GM18519 (cell line): Measurements from ENCODE around the gene NSUN2.

ENCODE experiments used
- ATAC-seq: cut with Tn5 transposase; IDR thresholded peaks from one replicate; pipeline ENCODE4 v1.9.1; 2021; ENCODE audit warnings: mild to moderate bottlenecking, moderate library complexity; ENCODE audit not compliant: unreplicated experiment, low FRiP score

Gene NSUN2

DNA sequence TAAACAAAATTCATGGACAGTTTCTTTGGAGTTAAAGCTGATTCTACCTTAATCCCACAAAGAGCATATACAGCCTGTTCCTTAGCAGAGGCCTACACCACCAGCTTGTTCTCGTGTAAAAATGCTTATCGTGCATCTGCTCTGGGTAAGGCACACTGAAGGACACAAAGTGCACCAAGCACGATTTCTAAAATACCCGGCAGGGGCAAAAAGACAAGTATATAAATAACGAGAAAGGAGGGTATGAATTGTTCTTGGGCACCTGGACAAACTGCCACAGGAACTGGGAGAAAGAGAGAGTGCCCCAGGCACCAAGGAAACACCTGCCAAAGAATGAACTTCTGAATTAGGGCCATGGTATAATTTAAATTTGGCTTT is 25.3 kb downstream of the NSUN2 start:
- no peak for ATAC-seq

DNA sequence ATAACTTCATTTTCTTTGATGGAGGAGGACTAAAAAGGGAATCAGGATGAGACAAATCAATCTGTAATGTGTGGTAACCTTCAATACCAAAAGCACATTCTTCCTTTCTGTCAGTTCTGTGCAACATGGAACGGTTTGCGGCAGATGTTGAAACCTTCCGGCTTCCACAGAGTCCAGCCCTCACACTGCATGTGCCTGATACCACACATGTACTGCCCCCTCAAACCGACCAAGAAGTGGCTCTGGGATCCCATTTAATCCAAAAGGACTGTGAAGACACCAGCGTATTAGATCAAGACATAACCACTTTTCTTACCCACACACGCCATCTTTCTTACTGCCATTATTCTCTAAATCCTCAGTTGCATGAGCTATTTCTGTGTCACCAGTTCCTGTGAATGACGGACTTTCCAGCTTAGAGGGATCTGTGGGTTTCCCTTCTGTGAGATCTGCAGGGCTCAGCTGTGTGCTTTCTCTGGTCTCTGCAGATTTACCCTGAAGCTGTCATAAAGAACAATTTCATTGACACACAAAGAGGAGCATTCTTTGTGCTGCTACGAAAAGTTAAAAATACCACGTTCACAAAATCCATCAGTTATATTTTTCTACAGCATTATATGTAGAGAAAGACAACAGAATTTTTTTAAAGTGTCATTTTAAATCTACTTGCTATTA is 25.8 kb downstream of the NSUN2 start:
- ATAC-seq: no peak

DNA sequence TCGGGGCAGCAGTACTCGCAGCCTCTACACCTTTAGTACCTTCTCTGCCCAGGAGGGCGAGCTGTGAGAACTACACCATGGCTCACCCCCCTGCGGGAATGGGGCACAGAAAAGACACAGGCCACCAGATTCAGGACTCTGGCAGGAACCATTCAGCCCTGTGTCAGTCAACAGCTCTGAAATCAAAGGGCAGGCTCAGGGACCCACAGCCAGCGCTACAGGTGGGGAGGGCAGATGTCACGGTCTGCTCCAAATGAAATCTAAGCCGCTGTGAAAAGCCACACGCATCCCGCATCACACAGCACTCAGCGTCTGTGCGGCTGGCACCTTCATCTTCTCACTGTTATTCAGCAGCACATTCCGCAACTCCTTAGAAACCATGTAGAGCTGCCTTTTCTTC is 27.9 kb downstream of the NSUN2 start:
- ATAC-seq: no peak

DNA sequence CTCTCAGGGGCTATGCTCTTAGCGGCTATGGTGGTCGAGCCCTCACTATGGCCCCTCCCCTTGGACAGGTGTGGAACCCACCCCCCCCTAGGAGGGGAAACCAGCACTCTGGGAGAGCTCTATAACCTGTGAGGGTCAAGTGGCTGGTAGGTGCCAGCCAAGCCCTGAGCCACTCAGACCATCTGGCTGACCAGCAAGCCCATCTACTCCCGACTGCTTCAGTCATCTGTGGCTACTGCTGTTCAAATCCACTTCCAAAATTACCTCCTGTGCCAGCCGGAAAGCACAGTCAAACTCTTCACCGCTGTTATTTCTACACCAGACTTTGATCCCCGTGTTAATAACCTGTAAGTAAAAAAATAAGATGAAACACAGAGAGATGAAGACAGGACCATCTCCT is 28.5 kb downstream of the NSUN2 start:
- no peak for ATAC-seq

DNA sequence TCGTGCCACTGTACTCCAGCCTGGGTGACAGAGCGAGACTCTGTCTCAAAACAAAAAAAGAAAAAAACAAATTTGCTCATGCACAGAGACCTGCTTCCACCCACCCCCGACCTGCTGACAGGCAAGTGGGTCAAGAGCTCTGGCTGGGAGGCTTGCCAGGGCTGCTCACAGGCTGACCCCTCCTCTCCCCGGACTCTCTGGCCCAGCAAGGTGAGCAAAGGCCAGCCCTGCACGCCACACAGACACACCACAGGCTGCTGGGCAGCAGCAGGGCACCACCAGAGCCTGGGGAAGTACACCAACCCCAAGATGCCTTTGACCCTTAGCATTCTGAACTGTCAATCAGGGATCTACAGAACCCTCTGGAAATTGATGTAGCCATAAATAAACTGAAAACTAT is 29.2 kb downstream of the NSUN2 start:
- ATAC-seq: no peak

DNA sequence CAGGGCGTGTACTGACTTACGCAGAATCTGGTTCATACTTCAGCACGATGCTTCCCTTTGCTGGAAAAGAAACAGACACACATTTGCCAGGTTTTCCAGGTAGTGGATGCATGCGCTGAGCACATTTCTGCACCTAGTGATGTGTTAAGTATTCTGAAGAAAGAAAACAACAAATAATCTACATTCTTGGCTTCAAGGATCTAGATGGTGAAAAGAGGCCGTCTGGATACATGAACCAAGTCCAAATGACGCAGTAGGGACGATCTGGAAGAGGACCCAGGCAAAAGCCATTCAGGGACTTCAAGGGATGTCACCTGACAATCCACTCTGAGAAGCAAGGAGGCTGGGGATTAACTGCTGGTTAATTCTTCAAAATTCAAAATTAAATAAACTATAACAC is 30.4 kb downstream of the NSUN2 start:
- ATAC-seq: no peak

DNA sequence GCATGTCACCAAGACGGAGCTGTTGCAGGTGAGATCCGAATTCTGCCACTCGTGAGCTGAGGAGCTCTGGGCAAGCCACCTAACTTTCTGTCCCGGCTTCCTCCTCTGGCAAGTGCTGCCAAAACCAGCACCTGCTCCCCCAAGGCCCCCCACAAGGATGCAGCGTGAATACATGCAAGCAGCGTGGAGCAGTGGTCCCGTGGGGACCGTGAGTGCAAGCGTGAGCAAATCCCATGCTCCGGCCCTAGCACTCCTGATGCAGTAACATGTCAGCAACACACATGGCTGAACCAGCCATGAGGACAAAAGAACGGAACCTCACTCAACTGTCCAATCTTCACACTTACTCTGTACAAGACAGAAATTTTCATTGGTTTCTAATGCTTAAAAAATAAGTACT is 31.0 kb downstream of the NSUN2 start:
- no peak for ATAC-seq

DNA sequence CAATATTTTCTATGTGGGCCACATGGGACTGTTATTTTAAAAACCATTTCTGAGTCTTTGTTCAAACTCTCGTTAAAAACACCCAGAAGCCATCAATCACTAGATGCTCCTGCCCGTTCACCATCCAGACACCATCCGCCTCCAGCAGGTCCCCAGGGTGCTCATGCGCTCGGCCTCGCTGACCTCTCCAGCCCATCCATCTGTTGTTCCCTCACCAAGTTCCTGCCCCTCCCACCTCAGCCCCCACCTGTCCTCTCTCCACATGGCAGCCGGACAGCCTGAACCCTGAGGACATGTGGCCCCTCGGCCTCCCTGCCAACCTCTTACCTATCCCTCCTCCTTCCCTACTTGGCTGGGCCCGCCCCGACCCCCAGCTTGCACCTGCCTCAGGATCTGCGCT is 31.6 kb downstream of the NSUN2 start:
- no peak for ATAC-seq

DNA sequence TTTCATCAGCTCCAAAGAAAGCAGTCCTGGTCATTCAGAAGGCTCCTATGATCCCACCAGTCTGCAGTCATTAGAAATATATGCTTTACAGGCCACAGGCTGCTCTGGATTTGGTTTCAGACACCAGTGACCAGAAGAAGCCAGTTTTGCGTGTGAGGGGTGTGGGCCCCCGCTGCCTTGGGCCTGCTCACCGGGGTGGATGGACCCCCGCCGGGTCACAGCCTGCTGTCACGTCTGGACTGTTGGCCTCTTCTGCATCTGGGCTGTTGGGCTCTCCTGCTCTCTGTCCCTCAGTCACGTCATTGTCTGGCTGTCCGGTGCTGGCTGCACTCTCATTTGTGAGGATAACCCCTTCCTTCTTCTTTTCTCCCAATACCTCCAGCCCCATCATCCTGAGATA is 33.1 kb downstream of the NSUN2 start:
- no peak for ATAC-seq

DNA sequence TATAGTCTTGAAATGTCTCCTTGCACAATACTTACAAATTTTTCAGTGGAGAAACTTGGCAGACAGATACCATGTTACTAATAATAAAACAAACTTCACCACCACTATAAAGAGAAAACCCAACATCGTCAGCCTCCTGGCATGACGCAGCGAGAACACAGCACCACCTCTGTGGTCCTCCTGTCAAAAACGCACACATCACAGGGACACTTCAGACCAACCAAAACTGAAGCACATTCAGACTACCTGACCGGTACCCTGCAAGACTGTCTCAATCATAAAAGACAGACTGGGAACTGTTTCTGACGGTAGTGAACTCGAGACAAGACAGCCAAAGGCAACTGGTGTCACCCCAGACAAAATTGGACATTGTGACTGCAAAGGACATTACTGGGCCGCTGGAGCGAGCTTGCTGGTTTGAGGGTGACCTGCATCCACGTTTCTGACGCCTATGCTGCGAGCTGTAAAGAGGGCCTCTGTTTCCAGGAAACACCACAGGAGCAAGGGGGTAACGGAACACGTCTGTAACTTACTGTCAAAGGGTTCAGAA is 34.4 kb downstream of the NSUN2 start:
- no peak for ATAC-seq

DNA sequence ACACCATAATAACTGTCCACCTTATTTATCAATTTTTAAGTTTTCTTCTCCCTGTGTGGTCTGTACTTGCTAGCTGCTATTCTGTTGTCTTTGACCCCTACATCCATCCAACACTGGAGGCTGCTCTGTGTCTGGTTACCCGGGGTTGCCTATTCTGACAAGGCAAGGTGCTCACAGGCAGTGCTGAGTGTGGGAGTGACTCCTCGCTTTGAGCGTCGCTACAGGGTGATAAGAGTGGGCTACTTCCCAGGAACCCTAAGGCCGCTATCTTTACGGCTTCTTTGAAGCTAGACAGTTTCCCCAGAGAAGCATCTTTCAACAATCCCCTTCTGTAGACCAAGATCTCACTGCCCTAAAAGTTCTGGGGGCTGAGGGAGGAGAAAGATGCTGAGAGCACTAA is 35.3 kb downstream of the NSUN2 start:
- ATAC-seq: no peak

DNA sequence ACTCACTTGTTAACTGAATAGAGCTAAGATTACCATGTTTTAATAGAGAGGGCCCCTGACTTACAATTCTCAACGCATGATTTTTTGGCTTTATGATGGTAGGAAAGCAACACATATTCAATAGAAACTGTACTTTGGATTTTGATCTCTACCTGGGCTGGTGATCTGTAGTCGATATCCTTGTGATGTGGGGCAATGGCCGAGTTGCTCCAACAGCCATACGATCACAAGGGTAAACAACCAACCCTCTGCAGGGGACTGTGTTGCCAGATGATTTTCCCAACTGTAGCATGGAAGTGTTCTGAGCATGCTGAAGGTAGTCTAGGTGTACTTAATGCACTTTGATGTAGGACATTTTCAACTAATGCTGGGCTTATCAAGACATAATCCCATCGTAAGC is 36.5 kb downstream of the NSUN2 start:
- no peak for ATAC-seq

DNA sequence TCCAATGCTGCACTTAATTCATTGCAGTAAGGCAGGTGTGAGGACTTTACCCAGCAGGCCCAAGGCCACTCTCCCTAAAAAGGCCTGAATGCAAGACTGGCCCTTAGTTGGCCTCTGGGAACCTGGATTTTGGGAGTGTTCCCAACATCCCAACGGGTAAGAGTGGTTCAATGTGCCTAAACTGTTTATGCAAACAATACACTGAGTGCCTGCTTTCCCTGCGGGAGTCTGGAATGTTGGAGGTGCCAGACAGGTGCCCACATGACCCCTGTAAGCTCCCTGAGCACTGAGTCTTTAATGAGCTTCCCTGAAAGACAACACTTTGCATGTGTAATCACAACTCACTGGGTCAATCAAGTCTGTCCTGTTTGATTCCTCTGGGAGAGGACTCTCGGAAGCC is 37.4 kb downstream of the NSUN2 start:
- no peak for ATAC-seq

DNA sequence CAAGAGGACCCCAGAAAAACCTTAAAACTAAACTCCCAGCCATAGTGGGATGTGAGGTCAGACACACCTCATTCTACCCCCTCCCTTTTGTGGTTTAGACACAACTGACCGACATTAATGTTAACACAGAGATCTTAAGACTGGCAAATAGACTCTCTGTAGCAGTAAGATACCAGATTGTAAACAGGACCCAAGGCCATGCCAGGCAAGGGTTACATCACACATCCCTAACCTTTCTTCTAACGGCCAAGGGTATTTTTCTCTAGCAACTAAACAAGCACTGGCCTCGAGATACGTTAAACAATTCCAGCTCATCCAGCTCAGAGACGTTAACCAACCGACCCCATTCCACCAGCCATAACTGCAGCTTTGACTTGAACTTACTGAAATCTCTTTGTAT is 38.8 kb downstream of the NSUN2 start:
- no peak for ATAC-seq

DNA sequence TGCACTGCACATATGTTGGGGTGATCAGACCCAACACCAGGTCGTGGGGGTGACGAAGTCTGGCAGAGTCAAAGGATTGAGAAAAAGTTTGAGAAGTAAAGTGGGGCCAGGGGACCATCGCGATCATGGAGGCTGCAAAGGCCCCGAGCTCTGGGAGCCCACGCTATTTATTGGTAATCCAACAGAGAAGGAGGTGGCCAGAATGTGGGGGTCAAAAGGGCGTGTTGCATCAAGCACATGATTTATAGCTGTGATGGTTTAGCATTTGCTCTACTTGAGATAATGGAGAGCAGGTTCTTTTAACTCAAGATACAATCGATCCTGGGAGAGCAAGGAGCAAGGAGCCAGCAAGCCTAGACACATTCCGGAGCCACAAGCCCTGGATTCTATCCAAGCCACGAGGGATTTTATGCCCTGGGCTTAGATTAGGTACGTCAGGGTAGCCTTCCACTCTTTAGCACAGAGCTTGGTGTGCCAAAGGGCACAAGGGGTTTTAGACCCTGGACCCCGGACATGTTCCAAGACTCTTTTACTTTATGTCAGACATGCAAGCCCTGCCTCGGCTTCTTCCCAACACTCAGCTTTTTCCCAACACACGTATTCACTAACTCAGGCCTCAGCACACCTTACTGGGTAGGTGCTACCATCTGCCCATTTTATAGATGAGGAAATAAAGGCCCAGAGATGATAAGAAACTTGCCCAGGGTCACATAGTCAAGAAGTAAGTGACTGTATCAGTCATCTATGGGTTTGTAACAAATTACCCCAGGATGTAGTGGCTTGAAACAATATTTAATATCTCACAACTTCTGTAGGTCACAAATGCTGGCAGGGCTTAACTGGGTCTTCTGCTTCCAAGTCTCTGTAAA is 39.5 kb downstream of the NSUN2 start:
- no peak for ATAC-seq

DNA sequence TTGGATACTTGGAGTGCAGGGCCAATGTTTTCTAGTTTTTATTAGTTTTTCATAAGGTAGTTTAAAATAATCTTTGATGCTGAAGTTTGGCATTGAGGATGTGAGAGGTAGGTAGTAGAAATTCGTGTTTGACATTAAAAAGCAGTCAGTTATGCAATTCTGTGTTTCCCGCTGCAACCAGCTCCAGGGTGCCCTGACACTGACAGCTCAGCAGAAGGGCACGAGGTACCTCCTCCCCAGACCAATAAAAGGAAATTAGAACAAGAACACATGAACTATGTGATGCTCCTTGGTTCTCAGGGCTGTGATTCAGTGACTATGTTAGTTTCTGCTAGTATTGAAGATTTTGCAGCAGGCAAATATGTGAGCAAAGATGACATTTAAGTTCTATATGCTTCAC is 40.2 kb downstream of the NSUN2 start:
- ATAC-seq: no peak

DNA sequence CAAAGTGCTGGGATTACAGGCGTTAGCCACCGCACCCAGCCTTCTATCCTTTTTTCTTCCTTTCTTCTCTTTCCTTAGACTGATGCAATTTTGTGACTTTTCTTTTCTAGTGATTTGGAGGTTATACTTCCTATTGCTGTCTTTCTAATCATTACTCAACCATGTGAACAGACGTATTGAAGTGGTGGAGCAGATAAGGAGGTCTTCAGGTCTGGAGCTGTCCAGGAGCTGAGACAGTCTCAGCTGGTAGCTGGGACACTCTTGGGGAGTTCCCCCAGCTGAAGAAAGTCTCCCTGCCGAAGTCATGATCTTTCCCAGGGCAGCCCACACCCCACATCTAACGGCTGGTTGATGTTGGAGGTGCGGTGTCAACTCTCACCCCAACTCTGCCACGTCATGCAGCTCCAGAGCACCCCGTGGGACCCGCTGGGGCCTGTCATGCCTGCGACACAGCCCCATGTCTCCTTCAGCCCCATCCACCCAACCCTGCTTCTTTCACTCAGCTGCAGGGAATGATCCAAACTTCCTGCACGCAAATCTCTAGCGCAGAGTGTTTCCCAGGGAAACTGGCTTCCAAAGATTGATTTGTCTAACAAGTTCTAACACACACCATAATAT is 41.1 kb downstream of the NSUN2 start:
- ATAC-seq: no peak

DNA sequence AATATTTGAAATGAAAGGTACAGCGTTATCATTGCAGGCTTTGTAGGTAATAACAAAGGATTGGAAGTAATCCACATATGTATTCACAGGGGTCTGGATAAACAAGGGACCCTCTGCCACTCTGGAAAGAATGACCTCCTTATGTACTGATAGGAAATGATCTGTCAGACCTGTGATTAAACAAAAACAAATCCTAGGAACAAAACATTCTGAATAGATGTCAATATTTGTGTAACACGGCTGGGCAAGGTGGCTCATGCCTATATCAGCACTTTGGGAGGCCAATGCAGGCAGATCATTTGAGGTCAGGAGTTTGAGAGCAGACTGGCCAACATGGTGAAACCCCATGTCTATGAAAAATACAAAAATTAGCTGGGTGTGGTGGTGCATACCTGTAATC is 42.3 kb downstream of the NSUN2 start:
- no peak for ATAC-seq

DNA sequence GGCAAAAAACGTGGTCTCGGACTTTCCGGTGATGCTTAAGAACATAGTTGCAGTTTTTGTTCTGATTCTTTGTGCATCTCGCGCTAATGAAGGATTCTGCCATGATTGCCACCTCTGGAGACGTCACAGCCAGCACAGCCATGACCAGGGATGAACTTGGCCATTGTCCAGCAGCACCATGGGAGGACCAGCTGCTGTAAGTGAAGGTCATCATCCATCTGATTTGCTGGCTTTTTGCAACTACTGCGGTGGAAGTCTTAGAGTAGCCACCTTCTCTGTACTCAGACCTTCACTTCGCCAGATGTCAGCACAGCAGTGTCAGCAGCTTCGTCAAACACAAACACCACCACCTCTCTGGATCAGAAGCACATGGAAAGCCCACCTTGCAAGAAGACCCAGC is 45.7 kb downstream of the NSUN2 start:
- ATAC-seq: no peak

DNA sequence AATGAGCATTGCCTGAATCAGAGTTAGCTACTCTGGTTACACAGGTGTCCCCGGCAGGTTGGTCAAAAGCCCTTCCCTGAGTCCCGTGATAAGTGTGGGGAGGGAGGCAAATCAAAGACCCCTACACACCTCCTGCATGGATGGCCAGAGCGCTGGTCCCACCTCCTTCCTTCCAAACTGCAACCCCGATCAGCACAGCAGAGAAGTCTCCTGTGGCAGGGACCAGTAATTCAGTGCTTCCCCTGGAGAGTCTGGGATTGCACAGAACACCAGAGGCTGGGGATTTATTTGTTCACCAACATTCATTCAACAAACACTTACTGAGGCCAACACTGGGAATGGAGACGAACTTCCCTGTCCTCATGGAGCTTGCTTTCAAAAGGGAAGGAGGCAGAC is 46.2 kb downstream of the NSUN2 start:
- no peak for ATAC-seq

DNA sequence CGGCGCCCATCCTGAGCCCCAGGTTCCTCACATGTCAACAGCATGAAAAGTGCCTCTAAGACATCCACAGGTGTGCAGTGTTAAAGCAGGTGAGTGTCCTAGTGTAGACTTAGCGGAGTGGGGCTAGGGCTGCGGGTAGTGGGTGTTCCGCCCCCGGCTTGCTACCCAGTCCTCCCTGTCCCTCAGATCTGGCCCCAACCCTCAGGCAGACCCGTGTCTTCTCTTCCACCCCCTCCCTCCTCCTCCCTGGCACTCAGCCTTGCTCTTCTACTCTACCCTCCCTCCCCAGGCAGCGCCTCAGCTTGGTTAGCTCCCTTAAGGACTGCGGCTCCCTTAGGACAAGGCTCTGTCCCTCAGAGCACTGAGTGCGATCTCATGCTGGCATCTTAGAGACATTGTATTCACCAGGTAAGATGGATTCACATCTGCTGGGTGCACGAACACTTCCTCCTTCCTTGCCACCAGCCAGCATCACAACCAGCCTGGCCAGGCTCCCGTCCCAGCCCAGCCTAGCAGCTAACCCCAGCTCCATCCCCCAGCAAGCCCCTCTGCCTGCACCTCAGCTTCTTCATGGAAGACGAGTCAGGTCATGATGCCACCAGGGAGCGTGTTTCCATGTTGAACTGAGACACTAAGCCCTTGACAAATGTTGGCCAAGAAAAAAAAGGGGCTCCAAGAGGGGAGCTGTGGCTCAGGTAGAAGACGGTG is 46.8 kb downstream of the NSUN2 start:
- no peak for ATAC-seq
